ENCODE results near the gene SFXN4. TPM values are rescaled to one million over a fixed set of nuclear protein-coding genes. Genes with fewer than 3 reads are reported as not detected.

The SFXN4 gene
- total RNA-seq, result 14.6 and 70.4 TPM in 2 replicates

GRCh38 chr10:119165171-119166117 is at the start of gene SFXN4:
Gene SFXN4 (minus strand): TSS chr10:119165714. CDS start chr10:119165647, 67 bp downstream.

GRCh38 chr10:119207366-119207666 is 41.8 kb upstream of the SFXN4 start, which contains the start of gene GRK5:
Gene GRK5 (plus strand): TSS chr10:119207571. CDS start chr10:119207918, 347 bp downstream.

GRCh38 chr10:119178372-119179119 is 13.0 kb upstream of the SFXN4 start, which contains the start of gene PRDX3:
Gene PRDX3 (minus strand): TSS chr10:119178812. CDS start chr10:119178790, 22 bp downstream.

GRCh38 chr10:119103903-119104653 is 61.4 kb downstream of the SFXN4 start, which contains the start of gene DENND10:
Gene DENND10 (plus strand): TSS chr10:119104113. CDS start chr10:119104143, 30 bp downstream.

Other genes with a start within 250 kb of the SFXN4 start
- gene NANOS1, start 136.0 kb downstream of the SFXN4 start, total RNA-seq, result 8.7 and 14.3 TPM in 2 replicates
- 62.8 and 75.0 TPM in 2 replicates for gene EIF3A, start 84.9 kb downstream of the SFXN4 start, total RNA-seq
- 64.1 and 90.6 TPM in 2 replicates for gene DENND10, start 61.6 kb downstream of the SFXN4 start, total RNA-seq
- 174 and 220 TPM in 2 replicates for gene PRDX3, start 13.1 kb upstream of the SFXN4 start, total RNA-seq
- 25.9 and 31.2 TPM in 2 replicates for gene GRK5, start 41.9 kb upstream of the SFXN4 start, total RNA-seq

Measured in cardiac atrium fibroblast (primary cell).